NCI-H1092 (cell line): Measurements from ENCODE around the gene CD8A.
"Not testable (repeated sequence)": the region's sequence is repeated elsewhere in the genome, so short reads cannot be mapped to it uniquely, and the experiment has no call there.

Experiments
- DNase-seq: peaks from one replicate; lab custom pipeline; 2025; lab: John Stamatoyannopoulos, UW

Gene CD8A

GRCh38 chr2:86790676-86791572 lies at the start of gene CD8A:
TSS of gene CD8A (minus strand) at chr2:86790913. CDS start at chr2:86790825, 88 bp downstream.
- DNase-seq: no peak

GRCh38 chr2:86839871-86840548 lies 49.3 kb upstream of the CD8A start:
- DNase-seq: not testable (repeated sequence)

- DNase-seq: not testable (repeated sequence)
Measured at GRCh38 chr2:86839455-86839854, 48.7 kb upstream of the CD8A start.

GRCh38 chr2:86837714-86838113 lies 47.0 kb upstream of the CD8A start:
- DNase-seq: not testable (repeated sequence)

GRCh38 chr2:86836915-86837695 lies 46.4 kb upstream of the CD8A start:
- not testable (repeated sequence) for DNase-seq

- DNase-seq: not testable (repeated sequence)
Measured at GRCh38 chr2:86835548-86835889, 44.8 kb upstream of the CD8A start.

- no peak for DNase-seq
Measured at GRCh38 chr2:86833315-86833714, 42.6 kb upstream of the CD8A start.

GRCh38 chr2:86832334-86833096 lies 41.8 kb upstream of the CD8A start:
- DNase-seq: no peak

- DNase-seq: no peak
Measured at GRCh38 chr2:86831537-86831936, 40.8 kb upstream of the CD8A start.

- DNase-seq: no peak
Measured at GRCh38 chr2:86826951-86827350, 36.2 kb upstream of the CD8A start.

GRCh38 chr2:86825693-86826381 lies 35.1 kb upstream of the CD8A start:
- no peak for DNase-seq

- DNase-seq: no peak
Measured at GRCh38 chr2:86825036-86825692, 34.5 kb upstream of the CD8A start.

- no peak for DNase-seq
Measured at GRCh38 chr2:86822668-86823345, 32.1 kb upstream of the CD8A start.

GRCh38 chr2:86821842-86822241 lies 31.1 kb upstream of the CD8A start:
- no peak for DNase-seq

GRCh38 chr2:86821306-86821705 lies 30.6 kb upstream of the CD8A start:
- no peak for DNase-seq

GRCh38 chr2:86818957-86819356 lies 28.2 kb upstream of the CD8A start:
- no peak for DNase-seq

GRCh38 chr2:86818114-86818801 lies 27.5 kb upstream of the CD8A start:
- no peak for DNase-seq

GRCh38 chr2:86815611-86816010 lies 24.9 kb upstream of the CD8A start:
- DNase-seq: no peak

GRCh38 chr2:86809481-86810121 lies 18.9 kb upstream of the CD8A start:
- no peak for DNase-seq
